CD4-positive, alpha-beta memory T cell (primary cell): ENCODE measurements around the gene PAEP. TPM values are rescaled to one million over a fixed set of nuclear protein-coding genes. Genes with fewer than 3 reads are reported as not detected.

ENCODE experiments used
- CTCF ChIA-PET: fragments of 350-600 bp; sonication (Branson Sonifier 250); formaldehyde crosslinking; loops from one replicate; lab custom pipeline; 2021; ENCODE audit warnings: inconsistent platforms; ENCODE audit not compliant: partially characterized antibody; lab: Charles Lee
- POLR2A ChIA-PET: fragments of 350-600 bp; sonication (Branson Sonifier 250); formaldehyde crosslinking; loops from one replicate; lab custom pipeline; 2021; ENCODE audit not compliant: partially characterized antibody; lab: Charles Lee
- DNase-seq, 5 donors: peaks; one replicate each; pipeline versions ENCODE4 v3.0.0 to v3.0.0-alpha.2; 2020 to 2022; ENCODE audit warnings: mixed read lengths in 1 of 5
- H3K27ac ChIP-seq: one replicate; pipeline ENCODE4 v1.7.0; 2013; ENCODE audit warnings: low read depth, low read length
- H3K27me3 ChIP-seq: 2 replicates; pipeline ENCODE4 v1.7.0; 2013; ENCODE audit warnings: mild to moderate bottlenecking, low read length, moderate library complexity; ENCODE audit not compliant: insufficient read depth
- H3K36me3 ChIP-seq: 2 replicates; pipeline ENCODE4 v1.7.0; 2013; ENCODE audit warnings: mild to moderate bottlenecking, low read length, moderate library complexity; ENCODE audit not compliant: insufficient read depth
- H3K4me1 ChIP-seq: 2 replicates; pipeline ENCODE4 v1.7.0; 2013; ENCODE audit warnings: mild to moderate bottlenecking, low read length, moderate library complexity; ENCODE audit not compliant: insufficient read depth
- H3K4me3 ChIP-seq, 2 donors: one replicate each; pipeline ENCODE4 v1.7.0; 2013; ENCODE audit warnings: low read length in 2 of 2, mild to moderate bottlenecking in 1 of 2
- H3K9me3 ChIP-seq, 2 donors: one replicate each; pipeline ENCODE4 v1.7.0; 2013; ENCODE audit warnings: low read length in 2 of 2, control low read depth in 1 of 2; ENCODE audit not compliant: control insufficient read depth in 1 of 2
- H3K27ac Mint-ChIP-seq, 7 donors: one replicate each; pipeline ENCODE4 v1.8.0; 2020 to 2021; ENCODE audit warnings: mixed read lengths in 7 of 7, mild to moderate bottlenecking in 6 of 7, inconsistent platforms in 3 of 7, moderate library complexity in 3 of 7
- H3K27me3 Mint-ChIP-seq, 2 donors: one replicate each; pipeline ENCODE4 v1.8.0; 2020 to 2021; ENCODE audit warnings: mixed read lengths in 2 of 2
- H3K36me3 Mint-ChIP-seq, 2 donors: one replicate each; pipeline ENCODE4 v1.8.0; 2020 to 2021; ENCODE audit warnings: mixed read lengths in 2 of 2, inconsistent platforms in 1 of 2, mild to moderate bottlenecking in 1 of 2
- H3K4me1 Mint-ChIP-seq, 4 donors: one replicate each; pipeline ENCODE4 v1.8.0; 2020 to 2021; ENCODE audit warnings: mixed read lengths in 4 of 4, mild to moderate bottlenecking in 1 of 4
- H3K4me3 Mint-ChIP-seq, 8 donors: one replicate each; pipeline ENCODE4 v1.8.0; 2020 to 2021; ENCODE audit warnings: mixed read lengths in 8 of 8, mild to moderate bottlenecking in 7 of 8, moderate library complexity in 6 of 8, inconsistent platforms in 3 of 8
- H3K9me3 Mint-ChIP-seq, 8 donors: one replicate each; pipeline ENCODE4 v1.8.0; 2020 to 2021; ENCODE audit warnings: mixed read lengths in 8 of 8, mild to moderate bottlenecking in 5 of 8, inconsistent platforms in 3 of 8, moderate library complexity in 1 of 8
- intact Hi-C: fragments of 100-400 bp; cut with micrococcal nuclease; formaldehyde crosslinking; loops from one replicate; pipeline ENCODE4 v1.15.1; 2023
- polyA plus RNA-seq, 2 donors: library from polyadenylated mRNA; unstranded; fragments of 300-500 nt; fragmentation: Illumina TruSeq; gene quantifications; one replicate each; pipeline ENCODE4 v1.2.3, GENCODE V29; 2021
- total RNA-seq, 2 experiments: library from RNA; stranded (reverse); gene quantifications; one replicate each; pipeline ENCODE4 v1.2.3, GENCODE V29; 2021

The PAEP gene
- total and polyA plus RNA-seq, 4 experiments from 2014 or later: not detected

GRCh38 chr9:135591506-135592330 lies 30.2 kb downstream of the PAEP start:
- H3K4me3 ChIP-seq: no peak overlapping the region
- Mint-ChIP-seq H3K4me3 (no peak overlapping the region), H3K9me3 (peaks cover 0 to 4% (median 0%) of the 10 kb centered on the region in 8 donors), H3K27me3 (peaks cover 10 to 13% of the 10 kb centered on the region in 2 donors), H3K27ac (no peak overlapping the region), H3K36me3 (no peaks in the 10 kb centered on the region), H3K4me1 (no peaks in the 10 kb centered on the region)
- ChIA-PET POLR2A (no interaction called here), CTCF (interaction anchor here (1.2 kb wide), 1 partner anchor 12 kb away, joined by 3 read pairs; no protein-coding TSS in a partner anchor)
- H3K27me3 ChIP-seq: no peaks in the 10 kb centered on the region
- no peaks in the 10 kb centered on the region for H3K4me1 ChIP-seq
- H3K9me3 ChIP-seq: no peaks in the 10 kb centered on the region
- no peak overlapping the region for H3K27ac ChIP-seq
- no peak for DNase-seq
- no peaks in the 10 kb centered on the region for H3K36me3 ChIP-seq
- intact Hi-C loops: no loop called here

GRCh38 chr9:135592331-135592590 lies 30.7 kb downstream of the PAEP start:
- Mint-ChIP-seq H3K4me1 (no peaks in the 10 kb centered on the region), H3K36me3 (no peaks in the 10 kb centered on the region), H3K4me3 (no peak overlapping the region), H3K27me3 (peaks cover 11 to 16% of the 10 kb centered on the region in 2 donors), H3K27ac (no peak overlapping the region), H3K9me3 (peaks cover 0 to 4% (median 0%) of the 10 kb centered on the region in 8 donors)
- H3K36me3 ChIP-seq: no peaks in the 10 kb centered on the region
- no peaks in the 10 kb centered on the region for H3K4me1 ChIP-seq
- ChIA-PET CTCF (interaction anchor here (1.2 kb wide), 1 partner anchor 11 kb away, joined by 3 read pairs; no protein-coding TSS in a partner anchor), POLR2A (no interaction called here)
- no peak for DNase-seq
- no peak overlapping the region for H3K4me3 ChIP-seq
- no peaks in the 10 kb centered on the region for H3K27me3 ChIP-seq
- intact Hi-C loops: no loop called here
- H3K9me3 ChIP-seq: no peaks in the 10 kb centered on the region
- H3K27ac ChIP-seq: no peak overlapping the region

- H3K27me3 ChIP-seq: no peaks in the 10 kb centered on the region
- Mint-ChIP-seq H3K9me3 (peaks cover 0 to 4% (median 0%) of the 10 kb centered on the region in 8 donors), H3K27me3 (peaks cover 11 to 16% of the 10 kb centered on the region in 2 donors), H3K4me1 (no peaks in the 10 kb centered on the region), H3K36me3 (no peaks in the 10 kb centered on the region), H3K4me3 (no peak overlapping the region), H3K27ac (no peak overlapping the region)
- H3K27ac ChIP-seq: no peak overlapping the region
- H3K36me3 ChIP-seq: no peaks in the 10 kb centered on the region
- POLR2A ChIA-PET: no interaction called here
- intact Hi-C loops: no loop called here
- H3K4me1 ChIP-seq: no peaks in the 10 kb centered on the region
- no peak overlapping the region for H3K4me3 ChIP-seq
- no peak for DNase-seq
- CTCF ChIA-PET: interaction anchor here (1.7 kb wide), 1 partner anchor 11 kb away, joined by 5 read pairs; no protein-coding TSS in a partner anchor
- no peaks in the 10 kb centered on the region for H3K9me3 ChIP-seq
Observed at GRCh38 chr9:135592625-135593024, 31.1 kb downstream of the PAEP start.

- H3K9me3 Mint-ChIP-seq: peaks cover 0 to 4% (median 0%) of the 10 kb centered on the region in 8 donors
- POLR2A ChIA-PET: no interaction called here
- CTCF ChIA-PET: no interaction called here
- no peak for DNase-seq
- no peak overlapping the region for H3K27ac Mint-ChIP-seq
- H3K4me3 ChIP-seq: no peak overlapping the region
- no peaks in the 10 kb centered on the region for H3K36me3 Mint-ChIP-seq
- peaks cover 2% of the 10 kb centered on the region for H3K27me3 ChIP-seq
- H3K4me3 Mint-ChIP-seq: no peak overlapping the region
- H3K4me1 ChIP-seq: no peaks in the 10 kb centered on the region
- intact Hi-C loops: no loop called here
- peaks cover 13 to 15% of the 10 kb centered on the region in 2 donors for H3K27me3 Mint-ChIP-seq
- no peaks in the 10 kb centered on the region for H3K36me3 ChIP-seq
- H3K4me1 Mint-ChIP-seq: no peaks in the 10 kb centered on the region
- no peaks in the 10 kb centered on the region for H3K9me3 ChIP-seq
- no peak overlapping the region for H3K27ac ChIP-seq
Observed at GRCh38 chr9:135596211-135596610, 34.7 kb downstream of the PAEP start.

GRCh38 chr9:135600296-135600817 lies 38.8 kb downstream of the PAEP start:
- ChIA-PET POLR2A (no interaction called here), CTCF (interaction anchor here (0.6 to 0.8 kb wide), 3 partner anchors 9 to 25 kb away, joined by 3 read pairs; no protein-coding TSS in a partner anchor)
- Histone ChIP-seq H3K27me3 (peaks cover 2% of the 10 kb centered on the region), H3K4me1 (no peaks in the 10 kb centered on the region), H3K9me3 (no peaks in the 10 kb centered on the region), H3K27ac (no peak overlapping the region), H3K36me3 (no peaks in the 10 kb centered on the region), H3K4me3 (no peak overlapping the region)
- peaks cover 9 to 14% of the 10 kb centered on the region in 2 donors for H3K27me3 Mint-ChIP-seq
- H3K27ac Mint-ChIP-seq: no peak overlapping the region
- DNase-seq: peak in 1 of 5 donors; percentile 19
- H3K4me3 Mint-ChIP-seq: no peak overlapping the region
- peaks cover 0 to 2% (median 0%) of the 10 kb centered on the region in 4 donors for H3K4me1 Mint-ChIP-seq
- intact Hi-C loops: loop anchor here (10.0 kb wide), 1 partner anchor 684 kb away; no protein-coding TSS in a partner anchor
- H3K36me3 Mint-ChIP-seq: no peaks in the 10 kb centered on the region
- H3K9me3 Mint-ChIP-seq: peaks cover 0 to 1% (median 0%) of the 10 kb centered on the region in 8 donors

- Histone ChIP-seq H3K27me3 (peaks cover 2% of the 10 kb centered on the region), H3K9me3 (no peaks in the 10 kb centered on the region), H3K36me3 (no peaks in the 10 kb centered on the region), H3K4me1 (no peaks in the 10 kb centered on the region), H3K4me3 (no peak overlapping the region), H3K27ac (no peak overlapping the region)
- Mint-ChIP-seq H3K36me3 (no peaks in the 10 kb centered on the region), H3K4me3 (no peak overlapping the region), H3K9me3 (no peaks in the 10 kb centered on the region), H3K27ac (no peak overlapping the region), H3K4me1 (peaks cover 0 to 2% (median 0%) of the 10 kb centered on the region in 4 donors), H3K27me3 (peaks cover 6 to 12% of the 10 kb centered on the region in 2 donors)
- intact Hi-C loops: loop anchor here (10.0 kb wide), 1 partner anchor 683 kb away; no protein-coding TSS in a partner anchor
- DNase-seq: peak in 1 of 5 donors; percentile 7
- CTCF ChIA-PET: no interaction called here
- POLR2A ChIA-PET: no interaction called here
Observed at GRCh38 chr9:135601988-135602387, 40.4 kb downstream of the PAEP start.

- Mint-ChIP-seq H3K4me3 (no peak overlapping the region), H3K27me3 (peaks cover 6 to 9% of the 10 kb centered on the region in 2 donors), H3K36me3 (no peaks in the 10 kb centered on the region), H3K9me3 (no peaks in the 10 kb centered on the region), H3K27ac (no peak overlapping the region), H3K4me1 (peaks cover 0 to 2% (median 0%) of the 10 kb centered on the region in 4 donors)
- Histone ChIP-seq H3K36me3 (no peaks in the 10 kb centered on the region), H3K27ac (no peak overlapping the region), H3K4me1 (no peaks in the 10 kb centered on the region), H3K27me3 (peaks cover 1% of the 10 kb centered on the region), H3K4me3 (no peak overlapping the region), H3K9me3 (no peaks in the 10 kb centered on the region)
- ChIA-PET CTCF (interaction anchor here (1.1 to 1.7 kb wide), 2 partner anchors 9 to 11 kb away, joined by 3 to 5 read pairs; no protein-coding TSS in a partner anchor), POLR2A (no interaction called here)
- peak; percentile 35 to 44 (median 37) for DNase-seq
- intact Hi-C loops: loop anchor here (10.0 kb wide), 1 partner anchor 682 kb away; no protein-coding TSS in a partner anchor
Observed at GRCh38 chr9:135602789-135603481, 41.4 kb downstream of the PAEP start.
